ENCODE results near the gene PLEKHM1. TPM values are rescaled to one million over a fixed set of nuclear protein-coding genes. Genes with fewer than 3 reads are reported as not detected.

PLEKHM1 gene
- total RNA-seq, 1 donor from 2014 or later, result 41.9 TPM

DNA sequence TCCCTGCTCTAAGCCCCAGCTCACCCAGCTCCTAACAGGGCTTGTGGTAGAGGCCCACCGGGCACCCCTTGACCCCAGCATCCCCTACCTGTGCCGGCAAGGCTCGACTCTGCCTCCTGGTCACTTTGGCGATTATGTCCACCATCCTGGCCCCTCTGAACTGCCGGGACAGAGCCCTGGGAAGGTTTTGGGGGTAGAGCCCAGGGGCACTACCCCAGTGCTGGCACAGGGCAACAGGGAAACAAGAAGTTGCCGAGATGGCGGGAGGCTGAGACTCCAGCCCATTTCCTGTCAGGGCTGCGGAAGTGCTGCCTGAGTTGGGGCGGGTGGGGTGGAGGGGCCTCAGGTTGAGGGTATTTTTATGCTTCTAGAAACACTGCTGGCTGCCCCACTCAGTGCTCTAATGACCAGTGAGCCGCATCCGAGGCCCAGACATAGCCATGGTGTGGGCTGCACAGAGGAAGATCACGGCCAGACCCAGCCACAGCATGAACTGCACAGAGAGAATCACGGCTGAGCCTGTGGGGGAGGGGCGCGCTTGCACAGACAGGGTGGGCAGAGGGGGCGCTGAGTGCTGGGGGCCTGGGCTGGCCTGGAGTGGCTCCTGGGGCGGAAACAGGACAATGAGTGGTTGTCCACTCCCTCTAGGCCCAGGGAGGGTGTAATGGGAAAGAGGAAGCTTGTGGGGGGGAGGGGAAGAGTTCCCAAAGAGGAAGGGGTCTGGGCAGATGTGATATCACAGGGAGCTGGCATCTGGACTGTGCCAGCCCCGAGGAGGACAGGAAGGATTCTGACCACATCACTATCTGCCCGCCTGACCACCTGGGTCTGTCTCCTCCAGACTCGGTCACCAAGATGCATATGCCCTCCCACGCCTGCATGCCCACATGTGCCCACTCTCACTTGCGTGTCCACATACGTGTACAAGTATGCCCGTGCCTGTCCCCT lies 80.1 kb downstream of the PLEKHM1 start:
- no peaks in the 10 kb centered on the region for H3K9me3 ChIP-seq (ENCODE audit: insufficient read depth, low read depth, low read length)
- H3K4me2 ChIP-seq (ENCODE audit: low read length), result no peak overlapping the region
- no peaks in the 10 kb centered on the region for H4K20me1 ChIP-seq (ENCODE audit: insufficient read depth, low read length)
- DNase-seq (ENCODE audit: low read depth), result no peak
- no peaks in the 10 kb centered on the region for H3K4me1 ChIP-seq (ENCODE audit: insufficient read depth, low read length)
- H3K36me3 ChIP-seq (ENCODE audit: insufficient read depth, low read length), result no peaks in the 10 kb centered on the region
- no peaks in the 10 kb centered on the region for H3K27me3 Mint-ChIP-seq (ENCODE audit: low read depth, unreplicated experiment)
- H3K27ac ChIP-seq (ENCODE audit: low read depth, low read length), result no peak overlapping the region
- no peak overlapping the region for H3K4me3 Mint-ChIP-seq (ENCODE audit: unreplicated experiment)
- no peak for FAIRE-seq
- TF ChIP-seq EZH2 (IDR thresholded peaks at IDR 0.05; ENCODE audit: insufficient read depth, low read length), result no peak
- TF ChIP-seq, protein P1, sequence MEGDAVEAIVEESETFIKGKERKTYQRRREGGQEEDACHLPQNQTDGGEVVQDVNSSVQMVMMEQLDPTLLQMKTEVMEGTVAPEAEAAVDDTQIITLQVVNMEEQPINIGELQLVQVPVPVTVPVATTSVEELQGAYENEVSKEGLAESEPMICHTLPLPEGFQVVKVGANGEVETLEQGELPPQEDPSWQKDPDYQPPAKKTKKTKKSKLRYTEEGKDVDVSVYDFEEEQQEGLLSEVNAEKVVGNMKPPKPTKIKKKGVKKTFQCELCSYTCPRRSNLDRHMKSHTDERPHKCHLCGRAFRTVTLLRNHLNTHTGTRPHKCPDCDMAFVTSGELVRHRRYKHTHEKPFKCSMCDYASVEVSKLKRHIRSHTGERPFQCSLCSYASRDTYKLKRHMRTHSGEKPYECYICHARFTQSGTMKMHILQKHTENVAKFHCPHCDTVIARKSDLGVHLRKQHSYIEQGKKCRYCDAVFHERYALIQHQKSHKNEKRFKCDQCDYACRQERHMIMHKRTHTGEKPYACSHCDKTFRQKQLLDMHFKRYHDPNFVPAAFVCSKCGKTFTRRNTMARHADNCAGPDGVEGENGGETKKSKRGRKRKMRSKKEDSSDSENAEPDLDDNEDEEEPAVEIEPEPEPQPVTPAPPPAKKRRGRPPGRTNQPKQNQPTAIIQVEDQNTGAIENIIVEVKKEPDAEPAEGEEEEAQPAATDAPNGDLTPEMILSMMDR (IDR thresholded peaks at IDR 0.05; ENCODE audit: insufficient read depth, low read depth, low read length), result no peak
- no peaks in the 10 kb centered on the region for H3K27me3 ChIP-seq (ENCODE audit: insufficient read depth, low read length)
- H3K36me3 Mint-ChIP-seq (ENCODE audit: low read depth, unreplicated experiment), result peaks cover 2% of the 10 kb centered on the region
- no peak overlapping the region for H2AFZ ChIP-seq (ENCODE audit: low read depth, low read length)
- H3K4me3 ChIP-seq (ENCODE audit: insufficient read depth, low read depth, low read length), result no peak overlapping the region
- H3K79me2 ChIP-seq (ENCODE audit: insufficient read depth, low read length), result no peaks in the 10 kb centered on the region
- no peak overlapping the region for H3K9ac ChIP-seq (ENCODE audit: low read length)
- H3K27ac Mint-ChIP-seq (ENCODE audit: unreplicated experiment), result no peak overlapping the region
- peaks cover 2% of the 10 kb centered on the region for H3K9me3 Mint-ChIP-seq (ENCODE audit: unreplicated experiment)
- peaks cover 9% of the 10 kb centered on the region for H3K4me1 Mint-ChIP-seq (ENCODE audit: low read depth, unreplicated experiment)

DNA sequence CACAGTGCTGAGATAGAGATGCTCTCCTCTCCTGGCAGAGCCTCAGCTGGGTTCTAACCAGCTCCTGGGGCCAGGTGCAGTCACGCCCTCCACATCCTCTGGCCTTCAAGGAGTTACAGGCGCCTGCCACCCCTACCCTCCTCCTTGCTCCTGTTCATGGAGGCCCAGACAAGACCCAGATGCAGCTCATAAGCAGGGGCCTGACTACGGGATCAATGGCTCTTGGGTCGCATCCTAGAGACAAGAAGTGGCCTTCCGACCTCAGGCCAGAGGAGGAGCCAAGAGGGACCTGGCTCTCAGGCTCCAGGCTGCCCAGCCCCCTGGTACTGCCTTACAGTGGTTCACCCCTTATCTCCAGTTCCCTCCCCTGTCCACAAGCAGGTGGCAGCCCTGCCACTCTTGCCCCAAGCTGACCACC lies 80.9 kb downstream of the PLEKHM1 start:
- no peaks in the 10 kb centered on the region for H3K9me3 Mint-ChIP-seq (ENCODE audit: unreplicated experiment)
- H3K79me2 ChIP-seq (ENCODE audit: insufficient read depth, low read length), result no peaks in the 10 kb centered on the region
- no peak overlapping the region for H2AFZ ChIP-seq (ENCODE audit: low read depth, low read length)
- DNase-seq (ENCODE audit: low read depth), result no peak
- no peaks in the 10 kb centered on the region for H3K36me3 ChIP-seq (ENCODE audit: insufficient read depth, low read length)
- no peaks in the 10 kb centered on the region for H3K27me3 Mint-ChIP-seq (ENCODE audit: low read depth, unreplicated experiment)
- FAIRE-seq, result no peak
- H3K9me3 ChIP-seq (ENCODE audit: insufficient read depth, low read depth, low read length), result no peaks in the 10 kb centered on the region
- peaks cover 9% of the 10 kb centered on the region for H3K4me1 Mint-ChIP-seq (ENCODE audit: low read depth, unreplicated experiment)
- H3K4me3 ChIP-seq (ENCODE audit: insufficient read depth, low read depth, low read length), result no peak overlapping the region
- TF ChIP-seq EZH2 (IDR thresholded peaks at IDR 0.05; ENCODE audit: insufficient read depth, low read length), result no peak
- TF ChIP-seq, protein P1 (IDR thresholded peaks at IDR 0.05; ENCODE audit: insufficient read depth, low read depth, low read length), result no peak
- H3K4me2 ChIP-seq (ENCODE audit: low read length), result no peak overlapping the region
- H3K9ac ChIP-seq (ENCODE audit: low read length), result no peak overlapping the region
- no peak overlapping the region for H3K27ac Mint-ChIP-seq (ENCODE audit: unreplicated experiment)
- peaks cover 2% of the 10 kb centered on the region for H3K36me3 Mint-ChIP-seq (ENCODE audit: low read depth, unreplicated experiment)
- no peak overlapping the region for H3K4me3 Mint-ChIP-seq (ENCODE audit: unreplicated experiment)
- H4K20me1 ChIP-seq (ENCODE audit: insufficient read depth, low read length), result no peaks in the 10 kb centered on the region
- no peaks in the 10 kb centered on the region for H3K27me3 ChIP-seq (ENCODE audit: insufficient read depth, low read length)
- H3K4me1 ChIP-seq (ENCODE audit: insufficient read depth, low read length), result no peaks in the 10 kb centered on the region
- H3K27ac ChIP-seq (ENCODE audit: low read depth, low read length), result no peak overlapping the region
